Prostate gland (tissue), 2 donors: ENCODE data around the gene TRABD.

Experiments used
- POLR2A ChIP-seq: fragments of 450-650 bp; IDR thresholded peaks from one replicate; pipeline ENCODE4 v1.6.1; 2016; ENCODE audit warnings: antibody characterized with exemption, mild to moderate bottlenecking
- POLR2AphosphoS5 ChIP-seq: sonication (generic); formaldehyde crosslinking; IDR thresholded peaks from one replicate; pipeline ENCODE4 v1.6.1; 2017; ENCODE audit warnings: antibody characterized with exemption
- TF ChIP-seq, protein P1 (sequence below), 4 experiments: fragments of 200-600 bp in 2 of 4; fragments of 450-650 bp in 2 of 4; sonication (generic) in 2 of 4; IDR thresholded peaks; 1 replicate in 3 of 4; 2 replicates in 1 of 4; pipeline ENCODE4 v1.5.1; 2016 to 2019; ENCODE audit warnings: antibody characterized with exemption in 4 of 4, mild to moderate bottlenecking in 2 of 4, moderate library complexity in 2 of 4

DNA sequence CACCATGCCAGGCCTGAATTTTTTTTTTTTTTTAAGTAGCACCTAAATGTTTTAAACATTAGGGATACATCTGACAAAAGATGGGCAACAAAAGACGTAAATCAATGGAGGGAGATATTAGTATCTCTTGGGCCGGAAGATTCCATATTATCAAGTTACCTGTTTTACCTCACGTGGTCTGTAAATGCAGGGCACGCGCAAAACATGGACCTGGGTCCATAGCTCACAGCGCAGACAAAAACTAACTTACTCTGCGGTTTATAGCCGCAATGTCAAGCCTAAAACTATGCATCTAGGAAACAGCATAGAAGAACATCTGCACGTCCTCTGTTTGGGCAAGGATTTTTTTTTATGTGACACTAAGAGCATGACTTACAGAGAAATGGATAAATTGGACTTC is 46.7 kb upstream of the TRABD start:
- no peak for TF ChIP-seq POLR2A
- TF ChIP-seq, protein P1, sequence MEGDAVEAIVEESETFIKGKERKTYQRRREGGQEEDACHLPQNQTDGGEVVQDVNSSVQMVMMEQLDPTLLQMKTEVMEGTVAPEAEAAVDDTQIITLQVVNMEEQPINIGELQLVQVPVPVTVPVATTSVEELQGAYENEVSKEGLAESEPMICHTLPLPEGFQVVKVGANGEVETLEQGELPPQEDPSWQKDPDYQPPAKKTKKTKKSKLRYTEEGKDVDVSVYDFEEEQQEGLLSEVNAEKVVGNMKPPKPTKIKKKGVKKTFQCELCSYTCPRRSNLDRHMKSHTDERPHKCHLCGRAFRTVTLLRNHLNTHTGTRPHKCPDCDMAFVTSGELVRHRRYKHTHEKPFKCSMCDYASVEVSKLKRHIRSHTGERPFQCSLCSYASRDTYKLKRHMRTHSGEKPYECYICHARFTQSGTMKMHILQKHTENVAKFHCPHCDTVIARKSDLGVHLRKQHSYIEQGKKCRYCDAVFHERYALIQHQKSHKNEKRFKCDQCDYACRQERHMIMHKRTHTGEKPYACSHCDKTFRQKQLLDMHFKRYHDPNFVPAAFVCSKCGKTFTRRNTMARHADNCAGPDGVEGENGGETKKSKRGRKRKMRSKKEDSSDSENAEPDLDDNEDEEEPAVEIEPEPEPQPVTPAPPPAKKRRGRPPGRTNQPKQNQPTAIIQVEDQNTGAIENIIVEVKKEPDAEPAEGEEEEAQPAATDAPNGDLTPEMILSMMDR (IDR thresholded peaks at IDR 0.05): no peak
- no peak for TF ChIP-seq POLR2AphosphoS5
